NCI-H2107 (cell line): Measurements from ENCODE around the gene CDH13.

Experiments
- DNase-seq: peaks from one replicate; lab custom pipeline; 2025; lab: John Stamatoyannopoulos, UW

The CDH13 gene

DNA sequence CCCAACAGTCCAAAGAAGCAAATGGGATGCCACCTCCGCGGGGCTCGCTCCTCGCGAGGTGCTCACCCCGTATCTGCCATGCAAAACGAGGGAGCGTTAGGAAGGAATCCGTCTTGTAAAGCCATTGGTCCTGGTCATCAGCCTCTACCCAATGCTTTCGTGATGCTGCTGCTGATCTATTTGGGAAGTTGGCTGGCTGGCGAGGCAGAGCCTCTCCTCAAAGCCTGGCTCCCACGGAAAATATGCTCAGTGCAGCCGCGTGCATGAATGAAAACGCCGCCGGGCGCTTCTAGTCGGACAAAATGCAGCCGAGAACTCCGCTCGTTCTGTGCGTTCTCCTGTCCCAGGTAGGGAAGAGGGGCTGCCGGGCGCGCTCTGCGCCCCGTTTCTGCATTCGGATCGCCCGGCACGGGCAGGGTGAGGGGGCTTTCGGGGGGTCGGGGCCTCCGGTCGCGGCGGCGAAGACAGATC, at the start of gene CDH13:
Gene CDH13, plus strand, starts transcription at position 179 of the 471 bp plus-strand sequence.
- no peak for DNase-seq

DNA sequence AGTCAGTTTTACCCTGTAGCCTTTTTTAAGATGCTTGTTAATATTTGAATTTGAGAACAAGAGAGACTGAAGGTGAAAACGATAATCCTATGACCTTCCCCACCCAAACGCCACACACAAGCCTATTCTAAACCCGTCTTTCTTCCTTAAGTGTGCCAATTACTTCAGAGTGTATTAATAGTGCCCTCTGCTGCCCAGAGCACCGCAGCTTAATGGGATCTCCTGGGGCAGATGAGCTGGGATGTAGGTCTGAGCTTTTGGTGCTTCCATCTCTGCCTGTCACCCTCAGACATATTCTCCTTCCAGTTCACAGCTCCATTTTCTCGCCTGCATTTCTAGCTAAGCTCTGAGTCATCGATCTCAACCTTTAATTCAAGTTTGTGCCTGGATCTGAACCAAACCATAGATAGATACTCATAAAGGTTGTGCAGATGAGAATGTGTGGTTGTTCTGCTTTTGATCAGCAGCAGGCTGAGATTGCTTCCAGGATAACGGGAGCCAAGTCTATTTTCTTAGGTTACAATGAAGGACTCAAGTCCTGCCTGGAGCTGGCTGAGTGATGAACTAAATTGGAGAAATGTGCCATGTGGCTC, 46.4 kb upstream of the CDH13 start:
- no peak for DNase-seq

DNA sequence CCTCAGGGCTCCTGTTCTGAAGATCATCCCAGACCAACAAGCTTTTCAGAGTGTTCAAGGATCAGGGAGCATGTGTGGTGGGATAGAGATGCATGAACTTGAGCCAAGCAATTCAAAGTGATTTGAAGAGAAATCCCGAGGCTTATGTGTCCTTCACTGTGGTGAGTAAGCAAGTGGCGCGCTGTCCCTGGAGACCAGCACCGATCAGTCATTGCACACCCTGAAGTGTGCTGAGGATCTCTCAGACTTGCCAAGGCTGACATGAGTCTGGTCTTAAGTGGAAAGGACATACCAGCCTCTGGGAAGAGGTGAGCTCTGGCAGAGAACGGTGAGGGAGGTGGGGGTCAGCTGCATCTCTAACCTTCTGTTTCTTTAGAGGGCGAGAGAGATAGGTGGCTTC, 43.8 kb upstream of the CDH13 start:
- no peak for DNase-seq

DNA sequence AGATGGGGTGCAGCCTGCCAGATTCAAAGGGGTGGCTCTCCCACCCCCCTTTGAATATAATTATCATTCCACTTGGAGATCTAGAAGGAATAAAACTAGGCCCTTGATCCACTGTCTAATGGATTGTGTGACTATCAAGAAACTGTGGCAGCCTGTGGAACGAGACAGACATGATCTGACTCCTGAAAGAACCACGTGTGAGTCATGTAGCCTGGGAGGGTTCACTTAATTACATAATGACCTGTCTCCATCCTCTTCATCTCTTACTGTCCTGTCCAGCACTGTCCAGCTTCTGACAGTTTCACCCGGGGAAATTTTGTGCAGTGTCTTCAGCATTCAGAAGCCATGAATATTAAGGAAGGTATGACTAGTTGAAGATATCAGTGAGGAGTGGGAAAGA, 43.3 kb upstream of the CDH13 start:
- DNase-seq: no peak

DNA sequence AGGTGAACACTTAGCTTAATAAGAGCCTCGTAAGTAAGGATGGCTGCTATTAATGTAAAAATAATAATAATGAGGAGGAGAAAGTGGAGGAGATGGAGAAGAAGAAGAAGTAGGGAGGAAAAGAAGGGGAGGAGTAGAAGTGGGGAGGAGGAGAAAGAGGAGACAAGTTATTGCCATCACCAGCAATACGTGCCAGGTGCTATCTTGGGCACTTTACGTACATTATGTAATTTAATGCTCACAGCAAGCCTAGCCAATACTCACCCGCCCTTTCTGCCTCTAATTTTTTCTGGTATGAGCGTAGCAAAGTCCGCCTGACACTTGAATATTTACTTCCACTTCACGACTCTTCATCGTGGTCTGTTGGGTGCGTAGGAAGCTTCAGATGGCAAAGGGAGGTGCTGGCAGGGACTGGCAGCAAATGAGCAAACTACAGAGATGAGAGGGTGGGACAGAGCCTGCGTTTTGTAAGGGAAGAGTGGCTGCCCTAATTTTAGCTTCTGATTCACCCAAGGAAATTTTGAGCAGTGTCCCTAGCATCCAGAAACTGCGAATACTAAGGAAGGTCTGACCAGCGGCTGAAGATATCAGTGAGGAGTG, 42.1 kb upstream of the CDH13 start:
- DNase-seq: no peak

DNA sequence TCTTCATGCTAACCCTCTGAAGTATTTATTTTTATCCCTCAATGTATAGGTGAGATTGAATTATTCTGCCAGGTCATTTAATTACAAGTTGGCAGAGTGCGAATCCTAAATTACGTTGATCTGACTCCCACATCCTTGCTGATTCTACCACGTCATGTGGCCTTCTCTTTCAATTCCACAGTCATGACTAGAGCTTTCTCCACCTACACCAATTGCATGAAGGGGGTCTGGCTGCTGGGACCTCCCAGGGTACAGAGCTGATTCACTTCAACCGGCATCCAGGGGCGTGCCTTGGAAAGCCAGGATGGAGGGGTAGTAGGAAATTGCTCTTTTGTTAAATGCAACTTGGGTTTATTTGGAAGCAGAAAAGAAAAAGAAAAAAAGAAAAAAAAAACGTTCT, 41.1 kb upstream of the CDH13 start:
- DNase-seq: no peak

DNA sequence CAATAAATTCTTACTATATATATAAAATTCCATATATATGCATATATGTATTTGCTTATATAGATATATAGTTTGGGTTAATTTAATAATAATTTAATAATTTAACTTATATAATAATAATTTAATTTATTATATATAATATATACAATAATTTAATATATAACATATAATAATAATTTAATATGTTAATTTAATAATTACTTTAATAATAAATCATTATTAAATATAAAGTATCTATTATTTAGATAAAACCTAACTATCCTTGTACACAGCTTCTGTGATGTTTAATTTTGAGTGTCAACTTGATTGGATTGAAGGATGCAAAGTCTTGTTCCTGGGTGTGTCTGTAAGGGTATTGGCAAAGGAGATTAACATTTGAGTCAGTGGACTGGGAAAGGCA, 40.6 kb upstream of the CDH13 start:
- DNase-seq: no peak

DNA sequence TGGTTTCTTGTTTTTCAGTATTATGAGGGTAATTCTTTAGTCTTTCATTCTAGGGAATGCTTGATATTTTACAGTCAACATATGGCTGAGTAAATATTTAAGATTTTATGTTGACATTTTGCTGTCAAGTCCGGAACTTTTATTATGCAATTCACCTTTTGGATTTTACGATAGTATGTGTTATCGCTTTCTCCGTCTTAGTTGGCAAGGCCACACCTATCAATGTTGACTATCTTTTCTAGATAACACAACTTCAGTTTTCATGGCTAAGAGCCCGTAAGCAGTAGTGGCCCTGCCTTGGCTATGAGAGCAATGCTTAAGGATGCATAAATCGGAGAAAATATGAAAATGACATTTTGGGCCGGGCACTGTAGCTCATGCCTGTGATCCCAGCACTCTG, 39.5 kb upstream of the CDH13 start:
- no peak for DNase-seq

DNA sequence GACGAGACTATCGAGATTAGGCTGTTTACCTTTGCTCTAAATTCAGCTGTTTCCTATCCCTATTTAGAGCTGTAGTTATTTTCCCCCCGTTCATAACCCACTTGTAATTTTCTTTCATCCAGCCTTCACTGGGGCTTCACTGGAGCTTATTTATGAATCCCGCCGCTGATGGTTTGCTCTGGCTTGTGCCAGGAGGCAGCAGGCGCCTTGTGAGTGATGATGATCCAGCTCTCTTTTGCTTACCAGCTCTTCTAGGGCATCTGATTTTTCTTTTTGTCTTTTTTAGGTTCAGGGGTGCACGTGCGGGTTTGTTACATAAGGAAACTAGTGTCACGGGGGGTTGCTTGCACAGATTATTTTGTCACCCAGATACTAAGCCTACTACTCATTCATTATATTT, 37.4 kb upstream of the CDH13 start:
- DNase-seq: no peak

DNA sequence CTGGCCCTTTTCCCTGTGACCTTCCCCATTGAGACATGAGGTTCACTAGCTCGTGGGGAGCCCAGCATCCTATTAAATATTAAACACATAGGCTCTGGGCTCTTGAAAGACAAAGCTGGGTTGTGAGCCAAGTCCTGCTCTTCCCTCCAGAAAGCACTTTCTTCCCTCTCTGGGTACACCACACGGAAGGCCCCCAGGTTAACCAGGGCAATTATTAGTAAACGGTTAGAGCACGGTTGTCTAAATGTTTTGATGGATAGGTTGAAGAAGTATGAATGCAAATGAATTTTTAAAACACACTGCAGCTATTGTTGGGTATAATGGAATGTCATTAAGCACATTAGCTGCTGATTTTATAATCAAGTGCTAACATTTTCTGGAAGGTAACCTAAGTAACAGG, 32.7 kb upstream of the CDH13 start:
- no peak for DNase-seq

DNA sequence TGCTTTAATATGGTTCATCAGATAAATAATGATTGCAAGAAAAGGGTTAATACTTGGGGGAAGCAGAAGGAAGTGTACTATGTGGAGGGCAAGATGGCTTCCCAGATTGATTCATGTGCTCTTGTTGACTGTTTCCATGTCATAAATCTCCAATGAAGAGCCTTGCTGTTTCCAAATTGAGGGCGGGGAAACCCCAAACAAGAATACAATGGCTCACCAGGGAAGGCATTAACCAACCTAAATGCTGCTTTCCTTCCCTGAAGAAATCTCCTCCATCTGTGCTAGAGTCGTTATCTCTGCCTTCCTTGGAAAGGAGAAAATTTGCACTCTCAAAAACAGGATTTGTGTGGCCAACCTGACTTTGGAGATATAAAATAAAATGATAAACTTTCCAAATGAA, 28.0 kb upstream of the CDH13 start:
- DNase-seq: no peak

DNA sequence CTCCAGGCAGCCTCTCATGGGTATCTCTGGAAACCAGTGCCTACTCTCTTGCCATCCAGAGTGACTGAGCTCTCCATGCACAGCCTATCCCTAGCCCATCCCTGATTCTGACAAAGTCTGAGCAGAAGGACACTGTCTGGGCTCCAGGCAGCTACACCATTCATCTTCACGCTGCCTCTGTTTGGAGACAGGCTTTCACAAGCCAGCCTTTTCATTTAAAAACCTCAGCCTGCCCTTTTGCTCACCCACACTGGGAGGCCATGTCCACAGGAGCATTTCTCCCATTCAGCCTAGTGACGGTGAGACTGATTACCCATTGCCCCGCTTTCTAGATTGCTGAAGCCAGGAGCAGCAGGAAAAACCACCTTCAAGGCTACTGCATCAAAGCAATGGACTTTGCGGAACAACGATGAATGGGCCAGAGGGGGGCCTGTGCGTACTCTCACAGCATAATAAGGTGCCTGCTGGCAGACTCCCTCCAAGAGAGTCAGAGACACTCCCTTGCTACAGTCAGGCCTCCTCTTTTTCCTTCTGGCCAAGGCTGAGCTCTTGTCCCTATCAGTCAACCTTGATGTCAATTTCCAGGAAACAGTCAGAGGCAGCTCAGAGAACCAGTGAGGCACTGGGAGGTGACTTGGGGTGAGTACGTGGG, 24.7 kb upstream of the CDH13 start:
- DNase-seq: no peak

DNA sequence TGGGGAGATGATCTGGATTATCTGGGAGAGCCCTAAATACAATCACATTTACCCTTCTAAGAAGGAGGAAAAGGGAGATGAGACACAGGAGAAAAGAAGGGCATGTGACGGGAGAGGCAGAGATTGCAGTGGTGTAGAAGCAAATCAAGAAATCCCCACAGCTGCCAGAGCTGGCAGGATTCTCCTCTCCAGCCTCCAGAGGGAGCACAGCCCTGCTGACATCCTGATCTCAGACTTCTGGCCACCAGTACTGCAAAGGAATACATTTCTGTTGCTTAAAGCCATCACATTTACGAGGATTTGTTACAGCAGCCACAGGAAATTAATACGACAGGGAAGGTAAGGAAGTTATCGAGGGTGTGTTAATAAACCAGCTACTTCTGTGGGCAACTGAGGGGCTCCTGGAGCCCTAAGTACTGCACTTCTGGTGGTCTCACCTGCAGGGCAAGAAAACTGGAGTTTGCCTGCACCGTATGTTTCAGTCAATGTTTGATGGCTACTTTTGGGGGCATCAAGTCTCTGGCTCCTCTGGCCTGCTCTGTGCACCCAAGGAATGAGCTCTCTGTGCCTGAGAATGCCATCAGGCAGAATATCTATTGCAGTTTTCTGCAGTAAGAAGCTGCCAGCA, 22.9 kb upstream of the CDH13 start:
- no peak for DNase-seq

DNA sequence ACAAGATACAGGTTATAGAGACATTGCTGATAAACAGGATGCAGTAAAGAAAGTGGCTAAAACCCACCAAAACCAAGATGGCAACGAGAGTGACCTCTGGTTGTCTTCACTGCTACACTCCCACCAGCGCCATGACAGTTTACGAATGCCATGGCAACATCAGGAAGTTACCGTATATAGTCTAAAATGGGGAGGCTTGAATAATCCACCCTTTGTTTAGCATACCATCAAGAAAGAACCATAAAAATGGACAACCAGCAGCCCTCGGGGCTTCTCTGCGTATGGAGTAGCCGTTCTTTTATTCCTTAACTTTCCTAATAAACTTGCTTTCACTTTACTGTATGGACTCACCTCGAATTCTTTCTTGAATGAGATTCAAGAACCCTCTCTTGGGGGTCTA, 21.7 kb upstream of the CDH13 start:
- DNase-seq: no peak

DNA sequence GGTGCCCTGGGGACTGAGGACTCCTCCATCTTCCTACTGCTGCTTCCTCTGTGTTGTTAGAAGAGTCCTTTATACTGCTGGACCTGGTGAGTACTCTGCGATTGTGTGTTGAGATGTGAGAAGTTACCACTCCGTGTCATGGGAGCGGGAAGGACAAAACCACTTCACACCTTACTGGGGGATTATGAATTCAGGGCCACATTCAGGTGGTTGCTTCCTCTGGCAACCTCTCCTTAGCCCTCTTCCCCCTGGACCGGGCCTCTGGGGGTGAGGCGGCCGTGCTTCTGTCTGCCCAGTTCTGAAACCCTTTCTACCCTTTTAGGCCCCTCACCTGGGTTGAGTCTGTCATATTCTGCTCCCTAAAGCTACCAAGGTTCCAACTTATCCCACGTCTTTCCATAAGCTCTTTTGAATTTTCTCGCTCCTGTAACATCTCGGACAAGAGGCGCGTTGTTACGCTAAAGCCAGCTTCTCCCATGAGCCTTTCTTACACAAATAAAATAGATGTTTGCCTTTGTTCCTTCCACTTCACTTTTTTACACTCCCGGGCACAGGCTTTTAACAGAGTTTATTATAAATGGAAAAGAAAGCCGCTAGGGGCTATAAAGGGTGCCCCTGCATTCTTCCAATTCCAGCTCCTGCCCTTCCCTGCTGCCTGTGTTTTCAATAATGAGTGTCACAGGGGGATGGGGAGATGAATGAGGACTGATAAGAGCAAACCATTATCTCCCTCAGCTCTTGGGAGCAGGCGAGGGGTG, 20.7 kb upstream of the CDH13 start:
- DNase-seq: no peak

DNA sequence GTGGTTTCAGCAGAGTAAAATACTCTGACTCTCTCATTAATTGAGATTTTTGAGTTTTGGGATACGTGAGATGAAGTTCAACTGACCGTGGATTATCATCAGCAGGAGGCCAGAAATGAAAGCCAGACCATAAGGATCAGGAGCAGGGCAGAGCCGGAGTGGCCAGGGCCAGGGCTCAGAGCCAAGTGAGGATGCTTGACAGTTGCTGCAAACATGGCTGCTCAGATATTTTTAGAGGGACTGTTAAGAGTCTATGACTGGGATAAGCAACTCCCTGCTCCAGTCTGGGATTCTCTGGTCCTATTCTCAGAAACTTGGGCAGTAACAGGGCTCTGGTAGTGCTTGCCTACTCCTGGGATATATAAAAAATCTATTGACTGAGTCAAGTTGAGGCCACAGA, 17.6 kb upstream of the CDH13 start:
- no peak for DNase-seq

DNA sequence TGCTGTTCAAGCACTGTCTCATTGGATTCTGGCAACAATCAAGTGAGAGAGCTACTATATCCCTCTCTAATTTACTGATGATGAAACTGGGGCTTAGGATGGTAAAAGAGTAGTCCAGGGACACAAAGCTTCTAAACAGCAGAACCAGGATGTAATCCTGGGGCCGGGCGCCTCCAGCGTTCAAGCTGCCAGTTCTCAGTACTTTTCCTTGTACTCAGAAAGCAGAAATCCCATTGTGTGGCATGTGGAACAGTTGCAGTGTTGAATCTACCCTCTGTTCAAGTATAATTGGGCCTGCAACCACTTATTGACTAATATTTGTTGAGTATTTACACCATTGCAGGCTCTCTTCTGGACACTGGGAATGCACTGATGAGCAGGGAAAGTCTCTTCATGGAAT, 14.5 kb upstream of the CDH13 start:
- no peak for DNase-seq

DNA sequence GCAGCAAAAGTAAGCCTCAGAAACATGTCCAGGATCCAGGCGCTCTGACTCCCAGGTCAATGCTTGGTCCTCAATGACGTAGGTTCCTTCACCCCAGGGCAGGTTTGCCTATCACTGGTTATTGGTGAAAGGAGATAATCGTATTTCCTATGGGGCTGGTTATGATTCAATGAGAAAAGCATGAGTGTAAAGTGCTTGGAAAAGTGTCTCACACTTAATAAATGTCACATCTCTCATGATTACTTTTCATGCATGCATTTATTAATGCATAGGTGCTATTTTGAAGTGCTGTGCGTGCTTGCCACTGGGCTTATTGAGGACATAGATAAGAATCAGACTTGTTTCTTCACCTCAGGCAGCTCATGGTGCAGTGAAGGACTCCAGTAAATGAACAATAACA, 10.4 kb upstream of the CDH13 start:
- no peak for DNase-seq

DNA sequence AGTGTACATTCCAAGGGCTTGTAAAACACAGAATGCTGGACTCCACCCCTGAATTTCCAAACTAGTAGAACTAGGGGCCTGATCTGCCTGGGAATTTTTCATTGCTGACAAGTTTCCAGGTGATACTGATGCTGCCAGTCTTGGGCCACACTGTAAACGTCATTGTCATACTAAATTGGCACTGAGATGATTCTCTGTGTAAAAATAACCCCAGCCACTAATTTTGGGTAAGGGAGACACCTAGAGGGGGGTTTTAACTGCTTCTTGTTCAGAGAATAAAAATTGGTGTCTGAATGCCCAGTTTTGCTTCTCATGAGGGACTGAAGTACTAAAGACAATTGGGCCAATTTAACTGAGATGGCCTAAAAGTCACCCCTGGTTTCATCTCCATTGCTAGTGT, 5.0 kb upstream of the CDH13 start:
- no peak for DNase-seq

DNA sequence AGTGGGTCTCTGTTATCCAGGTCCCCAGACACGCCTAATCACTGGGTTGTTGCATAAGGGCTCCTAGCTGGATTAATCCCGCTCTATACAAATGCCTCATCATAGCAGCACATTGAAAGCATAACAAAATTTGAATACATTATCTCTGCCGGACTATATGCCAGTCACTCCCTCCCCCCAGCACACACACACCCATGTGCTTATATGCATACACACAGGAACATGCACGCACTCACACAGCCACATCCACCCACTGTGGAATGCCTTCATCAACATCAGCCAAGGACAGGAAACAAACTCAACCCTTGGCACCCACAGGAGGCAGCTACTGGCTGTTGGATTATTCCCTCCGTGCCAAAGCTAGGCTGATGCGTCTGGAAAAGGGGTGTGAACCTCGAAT, 3.5 kb upstream of the CDH13 start:
- DNase-seq: no peak

DNA sequence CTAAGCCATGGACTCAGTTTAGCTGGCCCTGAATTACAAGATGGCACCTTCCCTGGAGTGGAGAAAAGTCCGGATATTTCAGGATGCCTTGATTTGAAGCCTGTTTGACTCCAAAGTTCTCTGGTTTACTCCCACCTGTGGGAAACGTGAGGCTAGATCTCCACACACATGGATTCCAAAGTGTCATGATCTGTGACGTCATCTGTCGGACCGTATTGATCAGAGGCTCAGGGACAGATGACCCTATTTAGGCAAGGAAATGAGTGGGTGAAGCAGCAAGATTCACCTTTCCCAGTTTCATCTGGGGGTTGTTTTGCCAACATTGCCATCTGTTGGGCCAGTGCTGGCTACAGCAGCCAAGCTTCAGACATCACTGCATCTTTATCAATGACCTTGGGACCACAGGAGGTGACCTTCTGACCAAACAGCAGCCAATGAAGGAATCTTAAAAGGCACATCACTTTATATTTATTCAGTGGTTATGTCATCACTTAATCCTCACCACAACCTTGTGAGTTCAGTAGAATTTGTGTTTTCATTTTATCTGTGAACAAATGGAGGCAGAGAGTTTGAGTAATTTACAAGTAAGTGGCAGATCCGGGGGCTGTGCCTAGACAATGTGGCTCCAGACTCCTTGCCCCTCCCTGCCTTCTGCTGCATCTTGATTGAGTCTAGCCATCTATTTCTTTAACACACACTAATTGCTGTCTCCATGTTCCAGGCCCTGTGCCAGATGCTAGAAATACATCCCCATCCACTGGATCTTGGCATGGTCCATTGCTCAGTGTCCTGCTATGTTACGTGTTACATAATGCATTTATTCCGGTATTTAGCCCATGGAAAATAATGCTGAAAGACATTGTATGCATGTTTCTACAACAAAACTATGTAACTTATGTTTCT, 1.5 kb upstream of the CDH13 start:
- DNase-seq: no peak

DNA sequence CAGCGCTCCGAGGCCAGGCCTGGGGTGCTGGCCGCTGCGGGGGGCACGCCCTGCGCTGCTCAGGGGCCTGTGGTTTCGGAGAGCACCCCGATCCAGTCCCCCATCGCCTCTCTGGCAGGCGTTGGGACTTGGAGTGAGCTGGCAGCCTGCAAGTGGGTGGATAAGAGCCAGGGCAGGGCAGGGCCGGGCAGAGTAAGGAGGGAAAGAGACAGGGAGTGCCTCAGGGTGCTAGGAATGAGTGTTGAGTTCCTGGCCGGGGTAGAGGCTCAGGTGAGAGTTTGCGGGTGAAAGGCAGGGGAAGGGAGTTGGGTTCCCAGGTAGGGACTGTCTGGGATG, 1.3 kb downstream of the CDH13 start:
- no peak for DNase-seq
